Vagina (tissue), 2 donors: ENCODE data around the gene ZNF174. TPM values are rescaled to one million over a fixed set of nuclear protein-coding genes. Genes with fewer than 3 reads are reported as not detected.

ENCODE experiments used
- DNase-seq, 2 donors: peaks; one replicate each; pipeline ENCODE4 v3.0.0-alpha.2; 2017; ENCODE audit errors: extremely low spot score in 2 of 2
- H3K27ac ChIP-seq: fragments of 200-600 bp; sonication (generic); one replicate; pipeline ENCODE4 v1.5.1; 2019
- H3K27me3 ChIP-seq: fragments of 200-600 bp; sonication (generic); one replicate; pipeline ENCODE4 v1.5.1; 2019
- H3K36me3 ChIP-seq, 2 donors: fragments of 200-600 bp; sonication (generic); one replicate each; pipeline ENCODE4 v1.5.1; 2017 to 2019
- H3K4me1 ChIP-seq: fragments of 200-600 bp; sonication (generic); one replicate; pipeline ENCODE4 v1.5.1; 2019
- H3K4me3 ChIP-seq, 2 donors: fragments of 200-600 bp; sonication (generic); 1 replicate in 1 of 2; 2 replicates in 1 of 2; pipeline ENCODE4 v1.5.1; 2016 to 2019
- H3K9me3 ChIP-seq: fragments of 200-600 bp; sonication (generic); one replicate; pipeline ENCODE4 v1.5.1; 2019
- POLR2A ChIP-seq, 2 donors: fragments of 450-650 bp; IDR thresholded peaks; one replicate each; pipeline ENCODE4 v1.6.1; 2017; ENCODE audit warnings: antibody characterized with exemption in 2 of 2, mild to moderate bottlenecking in 2 of 2, moderate library complexity in 2 of 2
- POLR2AphosphoS5 ChIP-seq, 2 donors: sonication (generic); formaldehyde crosslinking; IDR thresholded peaks; one replicate each; pipeline ENCODE4 v1.9.0; 2017; ENCODE audit warnings: antibody characterized with exemption in 2 of 2, mild to moderate bottlenecking in 2 of 2, low read depth in 1 of 2; ENCODE audit not compliant: insufficient read depth in 1 of 2
- intact Hi-C: fragments of 100-400 bp; cut with DNase I; formaldehyde crosslinking; loops from one replicate; pipeline ENCODE4 v1.15.1; 2023
- total RNA-seq: library from RNA; depleted of rRNA; stranded (reverse); fragments of >200 nt; gene quantifications from one replicate; pipeline ENCODE4 v1.2.3, GENCODE V29; 2016
- TF ChIP-seq, protein P1 (sequence below), 3 experiments: fragments of 450-650 bp in 2 of 3; fragments of 200-600 bp in 1 of 3; sonication (generic) in 1 of 3; IDR thresholded peaks; one replicate each; pipeline ENCODE4 v1.5.1; 2017 to 2019; ENCODE audit warnings: antibody characterized with exemption in 3 of 3, mild to moderate bottlenecking in 2 of 3, moderate library complexity in 2 of 3

Gene ZNF174
- 14.0 TPM for total RNA-seq

DNA sequence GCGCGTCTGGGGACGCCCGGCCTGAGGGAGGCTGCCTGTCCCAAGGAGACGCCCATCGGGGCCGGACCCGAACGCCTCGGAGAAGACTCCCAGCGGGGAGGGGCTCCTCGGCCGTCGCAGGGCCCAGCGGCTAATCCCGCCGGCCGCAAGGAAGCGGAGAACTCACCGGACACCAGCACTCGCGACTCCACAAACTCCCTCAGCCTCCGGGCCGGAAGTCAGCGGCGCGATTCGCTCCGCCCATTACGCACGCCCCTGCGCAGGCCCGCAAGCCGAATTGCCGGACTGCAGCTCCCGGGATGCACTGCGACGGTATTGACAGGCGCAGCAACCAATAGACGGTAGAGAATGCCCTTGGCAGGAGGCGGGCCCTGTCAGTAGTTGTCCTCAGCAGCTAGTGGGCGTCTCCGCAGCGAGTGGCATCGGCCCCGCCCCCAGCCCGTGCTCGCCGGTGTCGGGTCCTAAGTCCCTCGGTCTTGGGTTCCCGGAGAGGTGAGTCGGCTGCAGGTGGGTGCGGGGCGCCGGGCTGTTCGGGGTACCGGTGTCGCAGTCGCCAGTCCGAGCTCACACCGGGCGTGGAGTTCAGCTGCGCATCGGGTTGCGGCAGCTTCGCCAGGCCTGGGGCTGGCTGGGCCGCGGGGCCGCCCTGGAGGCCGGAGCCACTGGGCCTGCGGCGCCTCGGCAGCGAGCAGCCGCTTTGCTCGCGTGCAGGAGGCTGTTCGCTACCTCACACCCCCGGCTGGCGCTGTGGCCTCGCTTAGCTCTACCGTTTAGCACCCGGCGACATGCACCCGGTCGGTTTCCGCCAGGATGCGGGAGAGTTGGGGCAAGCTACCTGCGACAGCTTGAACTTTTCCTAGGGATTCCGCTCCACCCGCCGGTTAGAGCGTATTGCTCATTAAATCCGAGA lies at the start of gene ZNF174, which contains the start of gene ZSCAN32:
Gene ZNF174, plus strand, starts transcription at position 437 of the 910 bp plus-strand sequence. CDS start 790 bp downstream, outside the sequence.
Gene ZSCAN32, minus strand, starts transcription at position 226 of the 910 bp plus-strand sequence. CDS start 3,447 bp downstream, outside the sequence.
- peak within 1 kb of the TSS; percentile 72 to 98 for H3K4me3 ChIP-seq
- H3K27me3 ChIP-seq, result no peaks in the 10 kb centered on the region
- H3K27ac ChIP-seq, result peak within 1 kb of the TSS; percentile 70
- intact Hi-C loops, result no loop called here
- peak; percentile 99 for DNase-seq
- peaks cover 0 to 56% of the 10 kb centered on the region in 2 donors for H3K36me3 ChIP-seq
- H3K9me3 ChIP-seq, result peaks cover 12% of the 10 kb centered on the region
- H3K4me1 ChIP-seq, result peaks cover 34% of the 10 kb centered on the region
- TF ChIP-seq, protein P1, sequence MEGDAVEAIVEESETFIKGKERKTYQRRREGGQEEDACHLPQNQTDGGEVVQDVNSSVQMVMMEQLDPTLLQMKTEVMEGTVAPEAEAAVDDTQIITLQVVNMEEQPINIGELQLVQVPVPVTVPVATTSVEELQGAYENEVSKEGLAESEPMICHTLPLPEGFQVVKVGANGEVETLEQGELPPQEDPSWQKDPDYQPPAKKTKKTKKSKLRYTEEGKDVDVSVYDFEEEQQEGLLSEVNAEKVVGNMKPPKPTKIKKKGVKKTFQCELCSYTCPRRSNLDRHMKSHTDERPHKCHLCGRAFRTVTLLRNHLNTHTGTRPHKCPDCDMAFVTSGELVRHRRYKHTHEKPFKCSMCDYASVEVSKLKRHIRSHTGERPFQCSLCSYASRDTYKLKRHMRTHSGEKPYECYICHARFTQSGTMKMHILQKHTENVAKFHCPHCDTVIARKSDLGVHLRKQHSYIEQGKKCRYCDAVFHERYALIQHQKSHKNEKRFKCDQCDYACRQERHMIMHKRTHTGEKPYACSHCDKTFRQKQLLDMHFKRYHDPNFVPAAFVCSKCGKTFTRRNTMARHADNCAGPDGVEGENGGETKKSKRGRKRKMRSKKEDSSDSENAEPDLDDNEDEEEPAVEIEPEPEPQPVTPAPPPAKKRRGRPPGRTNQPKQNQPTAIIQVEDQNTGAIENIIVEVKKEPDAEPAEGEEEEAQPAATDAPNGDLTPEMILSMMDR (IDR thresholded peaks at IDR 0.05), result no peak
- TF ChIP-seq POLR2AphosphoS5 (IDR thresholded peaks at IDR 0.05; ENCODE audit: insufficient read depth in 1 of 2, low read depth in 1 of 2), result peak; percentile 86 to 98
- TF ChIP-seq POLR2A (IDR thresholded peaks at IDR 0.05), result peak in 1 of 2 donors; percentile 30

DNA sequence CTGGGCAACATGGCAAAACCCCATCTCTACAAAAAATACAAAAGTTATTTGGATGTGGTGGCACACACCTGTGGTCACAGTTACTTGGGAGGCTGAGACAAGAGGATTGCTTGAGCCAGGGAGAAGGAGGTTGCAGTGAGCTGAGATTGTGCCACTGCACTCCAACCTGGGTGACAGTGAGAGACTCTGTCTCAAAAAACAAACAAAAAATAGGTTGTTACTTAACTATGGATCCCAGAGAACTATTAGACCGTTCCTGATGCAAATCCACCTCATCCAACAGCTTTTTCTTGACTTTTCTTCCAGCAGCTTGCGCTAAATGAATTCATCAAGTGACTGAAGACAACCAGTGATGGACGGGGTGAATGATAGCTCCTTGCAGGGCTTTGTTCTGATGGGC lies 45.4 kb upstream of the ZNF174 start, which contains the start of gene OR2C1:
Gene OR2C1, plus strand, starts transcription at position 301 of the 400 bp plus-strand sequence. Its CDS starts 52 bp downstream, at position 353.
- Histone ChIP-seq H3K36me3 (no peaks in the 10 kb centered on the region), H3K27ac (no peak within 1 kb of the TSS), H3K27me3 (no peaks in the 10 kb centered on the region), H3K4me1 (no peaks in the 10 kb centered on the region), H3K9me3 (no peaks in the 10 kb centered on the region), H3K4me3 (no peak within 1 kb of the TSS)
- TF ChIP-seq POLR2A (IDR thresholded peaks at IDR 0.05) (no peak), POLR2AphosphoS5 (IDR thresholded peaks at IDR 0.05; ENCODE audit: insufficient read depth in 1 of 2, low read depth in 1 of 2) (no peak)
- TF ChIP-seq, protein P1 (IDR thresholded peaks at IDR 0.05), result no peak
- DNase-seq, result no peak
- intact Hi-C loops, result no loop called here

DNA sequence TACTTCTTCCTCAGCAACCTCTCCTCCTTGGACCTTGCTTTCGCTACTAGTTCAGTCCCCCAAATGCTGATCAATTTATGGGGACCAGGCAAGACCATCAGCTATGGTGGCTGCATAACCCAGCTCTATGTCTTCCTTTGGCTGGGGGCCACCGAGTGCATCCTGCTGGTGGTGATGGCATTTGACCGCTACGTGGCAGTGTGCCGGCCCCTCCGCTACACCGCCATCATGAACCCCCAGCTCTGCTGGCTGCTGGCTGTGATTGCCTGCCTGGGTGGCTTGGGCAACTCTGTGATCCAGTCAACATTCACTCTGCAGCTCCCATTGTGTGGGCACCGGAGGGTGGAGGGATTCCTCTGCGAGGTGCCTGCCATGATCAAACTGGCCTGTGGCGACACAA lies 44.9 kb upstream of the ZNF174 start:
- Histone ChIP-seq H3K27ac (no peak overlapping the region), H3K4me3 (no peak overlapping the region), H3K4me1 (no peaks in the 10 kb centered on the region), H3K27me3 (no peaks in the 10 kb centered on the region), H3K9me3 (no peaks in the 10 kb centered on the region), H3K36me3 (no peaks in the 10 kb centered on the region)
- DNase-seq, result no peak
- intact Hi-C loops, result no loop called here
- TF ChIP-seq POLR2A (IDR thresholded peaks at IDR 0.05) (no peak), POLR2AphosphoS5 (IDR thresholded peaks at IDR 0.05; ENCODE audit: insufficient read depth in 1 of 2, low read depth in 1 of 2) (no peak)
- TF ChIP-seq, protein P1 (IDR thresholded peaks at IDR 0.05), result no peak

DNA sequence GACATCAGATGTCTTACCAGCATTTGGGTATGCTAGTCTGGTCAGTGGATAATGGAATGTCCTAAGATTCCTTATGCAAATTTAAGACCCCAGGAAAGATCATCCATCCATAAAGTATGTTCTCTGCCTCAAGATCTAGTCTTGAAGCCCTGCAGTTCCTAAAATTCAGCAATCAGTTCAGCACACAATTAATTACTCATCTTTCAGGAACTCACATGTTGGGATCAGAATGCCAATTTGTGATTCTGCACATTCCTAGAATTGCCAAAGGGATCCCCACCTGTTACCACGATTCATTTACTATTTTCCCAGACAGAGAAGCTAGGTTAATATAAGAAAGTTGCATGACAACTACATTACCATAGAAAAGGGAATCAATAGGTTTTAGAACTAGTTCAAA lies 42.1 kb upstream of the ZNF174 start:
- intact Hi-C loops, result no loop called here
- DNase-seq, result no peak
- Histone ChIP-seq H3K4me3 (no peak overlapping the region), H3K9me3 (no peaks in the 10 kb centered on the region), H3K27ac (no peak overlapping the region), H3K27me3 (no peaks in the 10 kb centered on the region), H3K4me1 (no peaks in the 10 kb centered on the region), H3K36me3 (no peaks in the 10 kb centered on the region)
- TF ChIP-seq POLR2AphosphoS5 (IDR thresholded peaks at IDR 0.05; ENCODE audit: insufficient read depth in 1 of 2, low read depth in 1 of 2), result no peak
- TF ChIP-seq POLR2A (IDR thresholded peaks at IDR 0.05), result no peak
- TF ChIP-seq, protein P1 (IDR thresholded peaks at IDR 0.05), result no peak
